HG03520 (cell line): Measurements from ENCODE around the gene ZNF284.
A peak's percentile ranks its signal among the peaks of the same experiment; 100 is the strongest.
"Not testable (repeated sequence)": the region's sequence is repeated elsewhere in the genome, so short reads cannot be mapped to it uniquely, and the experiment has no call there.

Source experiments
- ATAC-seq: cut with Tn5 transposase; IDR thresholded peaks from one replicate; pipeline ENCODE4 v1.9.1; 2021; ENCODE audit warnings: mild to moderate bottlenecking, moderate library complexity; ENCODE audit not compliant: unreplicated experiment

ZNF284 gene

GRCh38 chr19:44109458-44109857 lies 37.5 kb downstream of the ZNF284 start:
- ATAC-seq: no peak

GRCh38 chr19:44111910-44112463 lies 40.0 kb downstream of the ZNF284 start:
- ATAC-seq: no peak

- no peak for ATAC-seq
Measured at GRCh38 chr19:44112802-44113137, 40.8 kb downstream of the ZNF284 start.

- ATAC-seq: peak; percentile 91
Measured at GRCh38 chr19:44113138-44113783, 41.3 kb downstream of the ZNF284 start, which contains the start of gene ZNF225. Gene ZNF225, plus strand, starts transcription at chr19:44113399. Its CDS starts 2,429 bp downstream, at chr19:44115828.

GRCh38 chr19:44113784-44114390 lies 41.9 kb downstream of the ZNF284 start:
- no peak for ATAC-seq

- ATAC-seq: not testable (repeated sequence)
Measured at GRCh38 chr19:44121162-44121561, 49.2 kb downstream of the ZNF284 start.

- ATAC-seq: no peak
Measured at GRCh38 chr19:44131955-44132354, 60.0 kb downstream of the ZNF284 start.
